HG03159 (cell line): ENCODE measurements around the gene AP2S1.
A peak's percentile ranks its signal among the peaks of the same experiment; 100 is the strongest.
"Not testable (repeated sequence)": the region's sequence is repeated elsewhere in the genome, so short reads cannot be mapped to it uniquely, and the experiment has no call there.

ENCODE experiments used
- ATAC-seq: cut with Tn5 transposase; IDR thresholded peaks from one replicate; pipeline ENCODE4 v1.9.1; 2021; ENCODE audit warnings: mild to moderate bottlenecking, moderate library complexity; ENCODE audit not compliant: unreplicated experiment

Gene AP2S1

GRCh38 chr19:46850228-46851203 lies at the start of gene AP2S1:
TSS of gene AP2S1 (minus strand) at chr19:46850846. CDS start at chr19:46850766, 80 bp downstream.
- ATAC-seq: peak; percentile 86

GRCh38 chr19:46900341-46900740 lies 49.7 kb upstream of the AP2S1 start:
- no peak for ATAC-seq

GRCh38 chr19:46898731-46899130 lies 48.1 kb upstream of the AP2S1 start:
- no peak for ATAC-seq

DNA sequence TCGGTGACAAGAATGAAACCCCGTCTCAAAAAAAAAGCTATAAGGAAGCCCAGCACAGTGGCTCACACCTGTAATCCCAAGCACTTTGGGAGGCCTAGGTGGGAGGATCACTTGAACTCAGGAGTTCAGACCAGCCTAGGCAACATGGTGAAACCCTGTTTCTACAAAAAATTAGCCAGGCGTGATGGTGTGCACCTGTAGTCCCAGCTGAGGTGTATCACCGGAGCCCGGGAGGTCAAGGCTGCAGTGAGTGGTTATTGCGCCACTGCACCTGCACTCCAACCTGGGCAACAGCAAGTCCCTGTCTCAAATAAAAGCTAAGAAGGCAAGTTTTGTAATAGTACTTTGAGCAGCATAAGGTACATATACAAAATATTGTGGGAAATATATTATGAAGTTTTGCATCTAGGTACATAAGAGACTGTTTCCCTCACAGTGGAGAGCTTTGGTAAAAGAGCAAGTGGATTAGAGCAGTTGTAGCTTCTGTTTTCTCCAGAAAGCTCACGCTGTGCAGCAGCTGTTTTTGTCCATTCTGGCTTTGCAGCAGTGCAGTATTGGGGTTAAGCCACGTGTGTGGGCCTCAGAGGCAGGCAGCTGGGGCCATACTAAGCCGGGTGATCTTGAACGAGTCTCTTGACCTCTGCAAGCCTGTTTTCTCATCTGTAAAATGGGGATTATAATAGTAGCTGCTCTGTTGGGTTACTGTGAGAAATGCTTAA lies 45.6 kb upstream of the AP2S1 start:
- no peak for ATAC-seq

DNA sequence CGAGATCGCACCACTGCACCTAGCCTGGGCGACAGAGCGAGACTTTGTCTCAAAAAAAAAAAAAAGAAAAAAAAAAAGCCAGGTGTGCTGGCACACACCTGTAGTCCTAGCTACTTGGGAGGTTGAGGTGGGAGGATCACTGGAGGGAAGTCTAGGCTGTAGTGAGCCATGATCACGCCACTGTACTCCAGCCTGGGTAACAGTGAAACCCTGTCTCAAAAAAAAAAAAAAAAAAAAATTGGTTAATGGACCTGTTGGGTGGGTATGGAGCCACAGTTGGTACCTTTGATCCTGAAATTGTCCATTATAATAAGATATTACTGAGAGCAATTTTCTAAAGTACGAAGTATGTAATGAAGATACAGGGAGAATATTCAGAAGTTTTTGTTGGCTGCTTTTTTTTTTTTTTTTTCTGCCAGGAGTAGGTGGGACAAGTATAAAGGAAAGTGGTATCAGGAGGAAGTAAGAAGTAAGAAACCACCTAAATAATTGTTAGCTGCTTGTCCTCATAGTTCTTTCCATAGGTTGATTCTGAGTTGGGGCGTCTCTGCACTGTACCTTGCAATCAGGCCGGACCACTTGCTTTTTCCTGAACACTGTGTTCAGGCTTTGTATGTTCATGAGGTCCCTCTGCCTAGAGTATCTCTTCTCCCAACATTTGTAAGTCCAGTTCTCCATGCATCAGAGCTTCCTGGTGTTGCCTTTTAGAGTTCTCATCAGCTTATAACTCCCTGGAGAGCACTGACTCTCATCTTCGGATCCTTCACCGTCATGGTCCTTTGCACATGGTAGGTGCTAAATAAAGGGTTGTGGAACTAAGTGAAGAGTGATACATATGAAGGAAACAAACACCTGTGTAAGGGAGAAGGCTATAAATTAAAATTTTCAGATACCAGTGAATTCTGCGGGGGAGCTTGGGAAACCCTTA lies 41.9 kb upstream of the AP2S1 start:
- ATAC-seq: no peak

DNA sequence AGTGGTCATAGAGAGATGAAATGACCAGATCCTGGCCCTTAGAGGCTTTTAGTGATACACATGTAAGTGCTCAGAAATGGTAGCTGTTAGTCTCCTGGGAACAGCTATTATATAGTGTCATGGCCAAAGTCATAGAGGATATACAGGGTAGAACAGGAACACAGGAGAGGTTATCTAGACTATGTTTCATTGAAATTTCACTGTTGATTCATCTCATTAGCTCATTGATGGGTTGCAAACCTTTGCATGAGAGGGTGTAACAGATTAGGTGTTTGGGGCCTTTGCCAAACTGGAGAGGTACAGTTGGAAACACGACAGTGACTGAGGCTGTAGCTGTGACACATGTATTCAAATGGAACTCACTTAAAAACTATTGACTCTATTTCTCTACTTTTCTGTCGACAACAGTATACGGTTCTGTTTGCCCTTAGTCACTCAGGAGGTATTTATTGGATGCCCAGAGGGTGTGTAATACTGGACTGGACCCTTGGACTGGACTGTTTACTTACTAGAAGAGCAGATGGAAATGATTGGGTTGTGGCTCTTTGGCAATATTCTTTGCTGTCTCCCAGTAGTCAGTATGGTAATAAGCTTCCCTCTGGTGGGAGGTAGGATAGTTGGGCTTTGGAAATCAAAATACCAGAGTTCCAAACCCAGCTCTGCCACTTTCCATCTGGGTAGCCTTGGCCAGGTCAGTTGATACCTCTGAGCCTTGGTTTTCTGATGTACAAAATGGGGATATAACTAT lies 40.0 kb upstream of the AP2S1 start:
- ATAC-seq: no peak

DNA sequence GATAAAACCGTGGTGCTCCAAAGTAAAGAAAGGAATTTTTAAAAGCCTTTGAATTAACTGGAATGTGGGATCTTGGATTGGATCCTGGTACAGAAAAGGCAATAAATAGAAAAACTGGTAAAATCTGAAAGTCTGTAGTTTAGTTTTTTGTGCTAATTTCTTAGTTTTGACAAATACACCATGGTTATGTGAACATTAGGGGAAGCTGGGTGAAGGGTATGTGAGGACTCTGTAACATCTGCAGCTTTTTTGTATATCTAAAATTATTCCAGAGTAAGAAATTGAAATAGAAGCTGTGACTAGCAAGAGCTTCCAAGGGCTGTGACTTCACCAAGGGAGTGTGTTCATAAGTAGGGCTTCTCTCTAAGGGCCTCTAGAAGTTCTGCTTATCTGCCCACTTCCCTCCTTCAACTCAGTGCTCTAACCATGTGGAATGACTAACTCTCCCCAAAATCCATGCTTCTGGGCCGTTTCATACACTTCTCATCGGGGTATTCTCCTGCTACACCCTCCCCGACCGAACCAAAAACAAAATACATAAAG lies 36.7 kb upstream of the AP2S1 start:
- no peak for ATAC-seq

GRCh38 chr19:46886546-46887239 lies 36.0 kb upstream of the AP2S1 start:
- ATAC-seq: no peak

- no peak for ATAC-seq
Observed at GRCh38 chr19:46885411-46885810, 34.8 kb upstream of the AP2S1 start.

- not testable (repeated sequence) for ATAC-seq
Observed at GRCh38 chr19:46882751-46883150, 32.1 kb upstream of the AP2S1 start.

DNA sequence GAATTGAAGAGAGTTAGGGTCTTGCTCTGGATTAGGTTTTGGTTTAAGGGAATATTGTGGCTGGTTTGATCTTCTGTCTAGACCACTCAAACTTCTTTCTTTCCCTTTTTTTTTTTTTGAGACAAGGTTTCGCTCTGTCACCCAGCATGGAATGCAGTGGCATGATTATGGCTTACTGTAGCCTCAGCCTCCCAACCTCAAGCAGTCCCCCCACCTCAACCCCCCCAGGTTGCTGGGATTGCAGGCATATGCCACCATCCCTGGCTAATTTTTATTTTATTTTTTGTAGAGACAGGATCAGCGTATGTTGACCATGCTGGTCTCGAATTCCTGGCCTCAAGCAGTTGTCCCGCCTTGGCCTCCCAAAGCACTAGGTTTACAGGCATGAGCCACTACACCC lies 31.4 kb upstream of the AP2S1 start:
- no peak for ATAC-seq

- ATAC-seq: no peak
Observed at GRCh38 chr19:46881092-46881491, 30.4 kb upstream of the AP2S1 start.

- no peak for ATAC-seq
Observed at GRCh38 chr19:46880431-46880830, 29.8 kb upstream of the AP2S1 start.

- ATAC-seq: no peak
Observed at GRCh38 chr19:46878613-46879375, 28.1 kb upstream of the AP2S1 start.

DNA sequence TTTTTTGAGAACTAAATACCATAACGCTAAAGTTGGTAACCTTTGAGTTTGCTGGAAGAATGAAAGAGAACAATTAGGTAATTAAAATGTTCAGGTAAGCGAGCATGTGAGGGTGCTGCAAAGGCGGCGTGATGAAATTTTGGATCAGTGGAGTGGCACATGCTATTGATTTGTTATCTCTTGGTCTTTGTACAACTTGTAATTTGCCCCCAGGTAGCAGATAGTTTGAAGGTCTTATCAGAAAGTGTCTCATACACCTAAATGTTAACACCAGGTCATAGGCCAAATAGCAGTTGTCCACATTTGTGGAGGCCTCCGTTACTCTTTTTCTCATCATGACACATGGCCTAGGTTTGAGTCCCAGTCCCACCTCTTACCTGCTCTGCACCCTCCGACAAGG lies 25.0 kb upstream of the AP2S1 start:
- ATAC-seq: no peak

DNA sequence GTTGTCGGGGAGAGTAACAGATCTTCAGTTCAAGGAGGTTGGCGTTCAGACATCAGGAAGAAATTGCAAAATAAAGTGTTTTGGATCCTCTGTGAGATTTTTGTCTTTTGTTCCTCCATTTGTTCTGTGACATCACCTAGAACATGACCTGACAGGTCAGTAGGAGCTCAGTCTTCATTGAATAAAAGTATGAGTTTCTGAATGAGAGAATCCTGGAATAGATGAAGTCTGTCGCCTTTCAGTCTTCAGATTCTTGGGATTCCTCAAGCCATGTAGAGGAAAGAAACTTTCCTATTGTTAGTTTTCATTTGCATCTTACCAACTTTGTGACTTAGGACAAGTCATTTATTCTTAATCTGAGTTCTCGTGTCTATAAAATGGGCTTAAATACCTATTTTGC lies 24.6 kb upstream of the AP2S1 start:
- ATAC-seq: no peak

- no peak for ATAC-seq
Observed at GRCh38 chr19:46872967-46873366, 22.3 kb upstream of the AP2S1 start.

GRCh38 chr19:46871173-46871572 lies 20.5 kb upstream of the AP2S1 start:
- ATAC-seq: not testable (repeated sequence)
